Stimulated activated effector memory CD8-positive, alpha-beta T cell treated with anti-CD3 and anti-CD28 coated beads, Interleukin-12 subunit alpha, Interleukin-12 subunit beta, amount 100 ng/mL, for 72 hours (primary cell): ENCODE data around the gene TVP23A.
A peak's percentile ranks its signal among the peaks of the same experiment; 100 is the strongest.
"Not testable (repeated sequence)": the region's sequence is repeated elsewhere in the genome, so short reads cannot be mapped to it uniquely, and the experiment has no call there.

ENCODE experiments used
- ATAC-seq: fragments of 150-1000 bp; cut with Tn5 transposase; 2 replicates; pipeline ENCODE4 v1.10.0; 2021
- DNase-seq, 2 donors: peaks; one replicate each; pipeline ENCODE4 v3.0.0; 2021 to 2022; ENCODE audit warnings: low spot score in 2 of 2
- H3K27ac Mint-ChIP-seq: one replicate; pipeline ENCODE4 v1.8.0; 2022; ENCODE audit warnings: mild to moderate bottlenecking, mixed read lengths
- H3K36me3 Mint-ChIP-seq: one replicate; pipeline ENCODE4 v1.8.0; 2022; ENCODE audit warnings: mild to moderate bottlenecking, mixed read lengths
- H3K4me1 Mint-ChIP-seq: one replicate; pipeline ENCODE4 v1.8.0; 2022; ENCODE audit warnings: mixed read lengths
- H3K4me3 Mint-ChIP-seq: one replicate; pipeline ENCODE4 v1.8.0; 2022; ENCODE audit warnings: mild to moderate bottlenecking, mixed read lengths
- H3K9me3 Mint-ChIP-seq: one replicate; pipeline ENCODE4 v1.8.0; 2022; ENCODE audit warnings: mixed read lengths

TVP23A gene

GRCh38 chr16:10847176-10847575, 28.6 kb upstream of the TVP23A start:
- H3K4me3 Mint-ChIP-seq, result no peak overlapping the region
- DNase-seq (no peak), ATAC-seq (no peak)
- peaks cover 7% of the 10 kb centered on the region for H3K4me1 Mint-ChIP-seq
- H3K27ac Mint-ChIP-seq, result no peak overlapping the region
- no peaks in the 10 kb centered on the region for H3K36me3 Mint-ChIP-seq
- H3K9me3 Mint-ChIP-seq, result no peaks in the 10 kb centered on the region

GRCh38 chr16:10846213-10846998, 27.8 kb upstream of the TVP23A start:
- Mint-ChIP-seq H3K4me1 (peaks cover 5% of the 10 kb centered on the region), H3K9me3 (no peaks in the 10 kb centered on the region), H3K4me3 (no peak overlapping the region), H3K36me3 (no peaks in the 10 kb centered on the region), H3K27ac (no peak overlapping the region)
- DNase-seq (no peak), ATAC-seq (no peak)

GRCh38 chr16:10840703-10841102, 22.1 kb upstream of the TVP23A start:
- no peak for ATAC-seq
- DNase-seq, result no peak
- Mint-ChIP-seq H3K27ac (no peak overlapping the region), H3K4me3 (no peak overlapping the region), H3K36me3 (no peaks in the 10 kb centered on the region), H3K4me1 (peaks cover 11% of the 10 kb centered on the region), H3K9me3 (no peaks in the 10 kb centered on the region)

GRCh38 chr16:10839279-10839666, 20.7 kb upstream of the TVP23A start:
- DNase-seq, result no peak
- no peak for ATAC-seq
- Mint-ChIP-seq H3K27ac (no peak overlapping the region), H3K36me3 (no peaks in the 10 kb centered on the region), H3K4me3 (no peak overlapping the region), H3K4me1 (peaks cover 23% of the 10 kb centered on the region), H3K9me3 (no peaks in the 10 kb centered on the region)

GRCh38 chr16:10838621-10839278, 20.2 kb upstream of the TVP23A start:
- ATAC-seq (no peak), DNase-seq (no peak)
- Mint-ChIP-seq H3K27ac (no peak overlapping the region), H3K4me3 (no peak overlapping the region), H3K36me3 (no peaks in the 10 kb centered on the region), H3K4me1 (peaks cover 25% of the 10 kb centered on the region), H3K9me3 (no peaks in the 10 kb centered on the region)

GRCh38 chr16:10836174-10836853, 17.7 kb upstream of the TVP23A start:
- H3K36me3 Mint-ChIP-seq, result no peaks in the 10 kb centered on the region
- H3K4me1 Mint-ChIP-seq, result peaks cover 25% of the 10 kb centered on the region
- no peaks in the 10 kb centered on the region for H3K9me3 Mint-ChIP-seq
- H3K4me3 Mint-ChIP-seq, result no peak overlapping the region
- ATAC-seq (no peak), DNase-seq (no peak)
- peak overlapping the region; percentile 29 for H3K27ac Mint-ChIP-seq

- peak; percentile 91 for ATAC-seq
- no peaks in the 10 kb centered on the region for H3K9me3 Mint-ChIP-seq
- peak overlapping the region; percentile 29 for H3K27ac Mint-ChIP-seq
- no peaks in the 10 kb centered on the region for H3K36me3 Mint-ChIP-seq
- DNase-seq, result peak; percentile 25 to 82
- H3K4me1 Mint-ChIP-seq, result peaks cover 25% of the 10 kb centered on the region
- H3K4me3 Mint-ChIP-seq, result no peak overlapping the region
Observed at GRCh38 chr16:10835281-10835931, 16.8 kb upstream of the TVP23A start.

GRCh38 chr16:10834766-10835165, 16.2 kb upstream of the TVP23A start:
- no peak overlapping the region for H3K4me3 Mint-ChIP-seq
- no peak overlapping the region for H3K27ac Mint-ChIP-seq
- no peaks in the 10 kb centered on the region for H3K9me3 Mint-ChIP-seq
- no peaks in the 10 kb centered on the region for H3K36me3 Mint-ChIP-seq
- H3K4me1 Mint-ChIP-seq, result peaks cover 25% of the 10 kb centered on the region
- no peak for DNase-seq
- no peak for ATAC-seq

GRCh38 chr16:10834130-10834529, 15.5 kb upstream of the TVP23A start:
- H3K36me3 Mint-ChIP-seq, result no peaks in the 10 kb centered on the region
- H3K4me3 Mint-ChIP-seq, result no peak overlapping the region
- ATAC-seq, result no peak
- H3K4me1 Mint-ChIP-seq, result peaks cover 25% of the 10 kb centered on the region
- no peak for DNase-seq
- peak overlapping the region; percentile 4 for H3K27ac Mint-ChIP-seq
- no peaks in the 10 kb centered on the region for H3K9me3 Mint-ChIP-seq

GRCh38 chr16:10833271-10833670, 14.7 kb upstream of the TVP23A start:
- Mint-ChIP-seq H3K4me1 (peaks cover 25% of the 10 kb centered on the region), H3K36me3 (no peaks in the 10 kb centered on the region), H3K4me3 (no peak overlapping the region), H3K9me3 (no peaks in the 10 kb centered on the region), H3K27ac (no peak overlapping the region)
- no peak for DNase-seq
- no peak for ATAC-seq

GRCh38 chr16:10831894-10832886, 13.6 kb upstream of the TVP23A start:
- ATAC-seq (no peak), DNase-seq (no peak)
- H3K9me3 Mint-ChIP-seq, result no peaks in the 10 kb centered on the region
- H3K27ac Mint-ChIP-seq, result no peak overlapping the region
- H3K4me3 Mint-ChIP-seq, result no peak overlapping the region
- H3K4me1 Mint-ChIP-seq, result peaks cover 25% of the 10 kb centered on the region
- H3K36me3 Mint-ChIP-seq, result no peaks in the 10 kb centered on the region

GRCh38 chr16:10830240-10830639, 11.6 kb upstream of the TVP23A start:
- H3K4me1 Mint-ChIP-seq, H3K27ac Mint-ChIP-seq, H3K9me3 Mint-ChIP-seq, H3K36me3 Mint-ChIP-seq, H3K4me3 Mint-ChIP-seq, DNase-seq, ATAC-seq: not testable (repeated sequence)

- H3K9me3 Mint-ChIP-seq, ATAC-seq, H3K27ac Mint-ChIP-seq, H3K4me3 Mint-ChIP-seq, H3K36me3 Mint-ChIP-seq, H3K4me1 Mint-ChIP-seq, DNase-seq: not testable (repeated sequence)
Observed at GRCh38 chr16:10829390-10830098, 10.9 kb upstream of the TVP23A start.

GRCh38 chr16:10828851-10829366, 10.3 kb upstream of the TVP23A start:
- no peak for DNase-seq

More at GRCh38 chr16:10828851-10829366, 10.3 kb upstream of the TVP23A start:
- no peak for ATAC-seq
- no peaks in the 10 kb centered on the region for H3K4me1 Mint-ChIP-seq
- no peak overlapping the region for H3K4me3 Mint-ChIP-seq
- no peaks in the 10 kb centered on the region for H3K36me3 Mint-ChIP-seq
- H3K9me3 Mint-ChIP-seq, result no peaks in the 10 kb centered on the region
- H3K27ac Mint-ChIP-seq, result peak overlapping the region; percentile 70
